ENCODE data around the gene STK38L. TPM values are rescaled to one million over a fixed set of nuclear protein-coding genes. Genes with fewer than 3 reads are reported as not detected.

The STK38L gene
- total RNA-seq, 1 experiment from 2014 or later: 25.2 TPM

DNA sequence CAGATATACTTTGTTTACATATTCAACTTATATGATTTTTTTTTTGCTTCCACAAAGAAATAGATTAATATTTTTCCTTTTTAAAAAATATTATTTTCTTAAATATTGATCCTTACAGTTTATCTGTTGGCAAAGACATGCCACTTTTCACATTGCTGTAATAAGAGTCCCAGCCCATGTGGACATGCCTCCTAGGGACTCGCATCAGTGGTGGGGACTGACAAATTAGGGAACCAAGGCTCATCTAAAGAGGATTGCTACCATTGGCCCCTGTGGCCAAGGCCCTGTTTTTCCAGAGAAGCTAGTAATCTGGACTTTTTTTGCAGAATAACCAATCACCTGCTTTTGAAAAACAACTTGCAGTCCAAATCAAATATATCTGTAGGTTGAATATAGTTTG lies 60.8 kb downstream of the STK38L start:
- Histone ChIP-seq H3K36me3 (ENCODE audit: control insufficient read depth, insufficient read depth, low read length) (peaks cover 5% of the 10 kb centered on the region), H3K27ac (ENCODE audit: low read length) (no peak overlapping the region), H3K27me3 (ENCODE audit: control insufficient read depth, insufficient read depth, low read length) (no peaks in the 10 kb centered on the region), H3K4me1 (ENCODE audit: control insufficient read depth, insufficient read depth, low read length) (no peaks in the 10 kb centered on the region), H3K9me3 (ENCODE audit: control insufficient read depth, insufficient read depth, low read depth, low read length) (no peaks in the 10 kb centered on the region), H3K4me3 (ENCODE audit: low read depth in 2 of 2, low read length in 2 of 2) (no peak overlapping the region)
- no peak for DNase-seq (ENCODE audit: low read depth, low spot score)
- CTCF ChIA-PET: interaction anchor here (0.6 to 2.3 kb wide), 2 partner anchors 11 to 290 kb away, joined by 3 to 42 read pairs; no protein-coding TSS in a partner anchor
- TF ChIP-seq REST (IDR thresholded peaks at IDR 0.05; ENCODE audit: insufficient read depth in 1 of 2, low read depth in 2 of 2, low read length in 1 of 2) (no peak), TCF7L2 (IDR thresholded peaks at IDR 0.05; ENCODE audit: low read depth, low read length) (no peak), POLR2AphosphoS5 (IDR thresholded peaks at IDR 0.05; ENCODE audit: low read depth, low read length) (no peak), CTCF (IDR thresholded peaks at IDR 0.05) (no peak), SIN3A (IDR thresholded peaks at IDR 0.05; ENCODE audit: borderline replicate concordance, insufficient read depth, low read depth, low read length) (no peak)
- in situ Hi-C loops (cut with HindIII; ENCODE audit: low pct_unique_long_range_greater_than_20kb, low sequenced_read_pairs): no loop called here
- intact Hi-C loops (cut with micrococcal nuclease; ENCODE audit: unreplicated experiment): loop anchor here (5.0 kb wide), 3 partner anchors 163 to 288 kb away; no protein-coding TSS in a partner anchor
- no peak for ATAC-seq
- POLR2A ChIA-PET: no interaction called here
- no TSS peak for BruUV-seq (replicated peaks)

DNA sequence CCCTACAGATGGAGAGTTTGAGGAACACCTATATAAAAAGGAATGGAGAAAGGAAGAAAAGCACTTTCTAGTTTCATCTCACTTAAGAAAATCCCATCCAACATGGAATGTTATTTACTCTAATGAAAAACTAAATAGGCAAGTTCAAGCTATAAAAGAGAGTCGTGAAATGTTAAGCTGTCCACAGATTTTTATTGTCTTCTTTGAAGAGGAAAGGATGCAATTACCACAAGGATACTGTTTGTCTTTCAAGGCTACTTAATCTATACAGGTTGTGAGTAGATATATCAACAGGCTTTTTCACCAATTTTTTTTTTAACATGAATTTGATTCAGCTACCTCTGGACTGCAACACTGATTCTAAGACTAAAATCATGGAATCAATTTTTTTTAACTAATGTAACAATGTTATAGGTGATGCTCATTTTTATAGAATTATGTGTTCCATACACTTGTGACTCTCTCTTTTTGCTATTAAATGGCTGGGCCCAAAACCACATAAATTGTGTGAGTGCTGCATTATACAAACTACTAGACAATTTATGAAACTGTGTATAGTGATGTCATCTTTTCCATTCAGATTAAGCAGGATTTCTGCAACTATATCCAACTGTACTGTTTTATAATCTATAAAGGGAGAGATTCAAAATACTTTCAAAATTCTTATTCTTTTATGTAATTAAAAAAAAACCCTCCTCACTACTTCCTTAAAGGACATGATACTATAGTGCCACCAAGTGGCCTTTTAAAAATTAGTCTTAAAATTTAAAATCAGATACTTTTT lies 61.8 kb downstream of the STK38L start:
- ChIA-PET CTCF (interaction anchor here (0.6 to 2.3 kb wide), 14 partner anchors 17 to 372 kb away, joined by 3 to 42 read pairs (median 4); partner anchors contain the start of gene BMAL2), POLR2A (interaction anchor here (0.5 to 0.7 kb wide), 5 partner anchors 25 to 1893 kb away, joined by 3 to 4 read pairs (median 4); no protein-coding TSS in a partner anchor)
- no peaks in the 10 kb centered on the region for H3K4me1 ChIP-seq (ENCODE audit: control insufficient read depth, insufficient read depth, low read length)
- BruUV-seq (replicated peaks): no TSS peak
- intact Hi-C loops (cut with micrococcal nuclease; ENCODE audit: unreplicated experiment) (loop anchor here (5.0 kb wide), 3 partner anchors 164 to 289 kb away; no protein-coding TSS in a partner anchor), in situ Hi-C loops (cut with HindIII; ENCODE audit: low pct_unique_long_range_greater_than_20kb, low sequenced_read_pairs) (no loop called here)
- no peak overlapping the region for H3K4me3 ChIP-seq (ENCODE audit: low read depth in 2 of 2, low read length in 2 of 2)
- no peak overlapping the region for H3K27ac ChIP-seq (ENCODE audit: low read length)
- H3K36me3 ChIP-seq (ENCODE audit: control insufficient read depth, insufficient read depth, low read length): peaks cover 5% of the 10 kb centered on the region
- DNase-seq (ENCODE audit: low read depth, low spot score) (no peak), ATAC-seq (no peak)
- no peaks in the 10 kb centered on the region for H3K27me3 ChIP-seq (ENCODE audit: control insufficient read depth, insufficient read depth, low read length)
- H3K9me3 ChIP-seq (ENCODE audit: control insufficient read depth, insufficient read depth, low read depth, low read length): no peaks in the 10 kb centered on the region
- TF ChIP-seq REST (IDR thresholded peaks at IDR 0.05; ENCODE audit: insufficient read depth in 1 of 2, low read depth in 2 of 2, low read length in 1 of 2): no peak
- TF ChIP-seq CTCF (IDR thresholded peaks at IDR 0.05): peak; percentile 56; the same call in 1 of the 2 replicates
